Stimulated activated CD4-positive, alpha-beta T cell treated with anti-CD3 and anti-CD28 coated beads, Interleukin-15, amount 100 ng/mL, for 48 hours (primary cell): Measurements from ENCODE around the gene HAGHL.

Source experiments
- DNase-seq, 2 donors: peaks; one replicate each; pipeline ENCODE4 v3.0.0-alpha.2; 2020; ENCODE audit warnings: low read depth in 2 of 2

The HAGHL gene

GRCh38 chr16:720990-721764 is 5.7 kb upstream of the HAGHL start, which contains the start of gene ANTKMT:
Gene ANTKMT (plus strand): TSS chr16:721146. CDS start chr16:721275, 129 bp downstream.
- peak; percentile 54 to 70 for DNase-seq

- DNase-seq: no peak
These were observed 5.0 kb upstream of the HAGHL start for GRCh38 chr16:721765-722540.

- DNase-seq: no peak
These were observed 3.9 kb upstream of the HAGHL start for GRCh38 chr16:722835-723633.

- DNase-seq: no peak
These were observed 3.2 kb upstream of the HAGHL start for GRCh38 chr16:723695-724094.

GRCh38 chr16:724188-725040 is 2.5 kb upstream of the HAGHL start:
- DNase-seq: no peak

GRCh38 chr16:725041-725376 is 1.9 kb upstream of the HAGHL start:
- no peak for DNase-seq

- no peak for DNase-seq
These were observed 1.3 kb upstream of the HAGHL start for GRCh38 chr16:725463-726187.

GRCh38 chr16:726188-726437 is 793 bp upstream of the HAGHL start:
- no peak for DNase-seq

GRCh38 chr16:727291-727977 is 528 bp downstream of the HAGHL start:
- no peak for DNase-seq

- peak; percentile 34 to 47 for DNase-seq
These were observed 1.4 kb downstream of the HAGHL start for GRCh38 chr16:728131-728889.

GRCh38 chr16:728890-729744 is 2.2 kb downstream of the HAGHL start:
- no peak for DNase-seq

GRCh38 chr16:729768-730665 is 3.1 kb downstream of the HAGHL start:
- no peak for DNase-seq

GRCh38 chr16:730666-731509 is 4.0 kb downstream of the HAGHL start:
- DNase-seq: no peak

GRCh38 chr16:732332-732731 is 5.4 kb downstream of the HAGHL start:
- DNase-seq: no peak

- DNase-seq: no peak
These were observed 6.0 kb downstream of the HAGHL start for GRCh38 chr16:732936-733335.

- DNase-seq: no peak
These were observed 6.7 kb downstream of the HAGHL start for GRCh38 chr16:733382-734207.
